LHCN-M2 (cell line): ENCODE measurements around the gene MATR3. TPM values are rescaled to one million over a fixed set of nuclear protein-coding genes. Genes with fewer than 3 reads are reported as not detected.

Source experiments
- DNase-seq: peaks from one replicate; pipeline ENCODE4 v3.0.0-alpha.2; 2012; ENCODE audit warnings: low read depth
- total RNA-seq: library from RNA; depleted of rRNA; stranded (reverse); fragments of >200 nt; gene quantifications from 2 replicates; pipeline ENCODE4 v1.2.3, GENCODE V29; 2014

The MATR3 gene
- total RNA-seq, 1 experiment from 2014 or later = 268 TPM

- no peak for DNase-seq
Measured at GRCh38 chr5:139272471-139273321, 20.8 kb upstream of the MATR3 start.

DNA sequence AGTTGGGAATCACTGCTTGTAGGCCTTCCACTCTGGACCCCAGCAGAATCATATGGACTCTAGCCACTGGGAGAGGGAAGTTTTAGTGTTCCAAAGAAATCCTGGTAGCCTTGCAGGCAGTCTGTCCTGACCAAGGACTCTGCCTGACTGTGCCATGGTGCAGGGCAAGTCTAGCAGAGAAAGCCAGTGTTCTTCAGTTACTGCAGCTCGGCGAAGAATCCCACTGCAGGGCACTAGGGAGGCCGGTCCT lies 20.3 kb upstream of the MATR3 start:
- no peak for DNase-seq

GRCh38 chr5:139273572-139274289 lies 19.8 kb upstream of the MATR3 start:
- DNase-seq = peak; percentile 89

GRCh38 chr5:139275536-139275935 lies 18.0 kb upstream of the MATR3 start:
- DNase-seq = no peak

- DNase-seq = no peak
Measured at GRCh38 chr5:139275956-139276355, 17.6 kb upstream of the MATR3 start.

- no peak for DNase-seq
Measured at GRCh38 chr5:139276426-139276825, 17.1 kb upstream of the MATR3 start.

GRCh38 chr5:139277171-139277570 lies 16.4 kb upstream of the MATR3 start:
- no peak for DNase-seq

DNA sequence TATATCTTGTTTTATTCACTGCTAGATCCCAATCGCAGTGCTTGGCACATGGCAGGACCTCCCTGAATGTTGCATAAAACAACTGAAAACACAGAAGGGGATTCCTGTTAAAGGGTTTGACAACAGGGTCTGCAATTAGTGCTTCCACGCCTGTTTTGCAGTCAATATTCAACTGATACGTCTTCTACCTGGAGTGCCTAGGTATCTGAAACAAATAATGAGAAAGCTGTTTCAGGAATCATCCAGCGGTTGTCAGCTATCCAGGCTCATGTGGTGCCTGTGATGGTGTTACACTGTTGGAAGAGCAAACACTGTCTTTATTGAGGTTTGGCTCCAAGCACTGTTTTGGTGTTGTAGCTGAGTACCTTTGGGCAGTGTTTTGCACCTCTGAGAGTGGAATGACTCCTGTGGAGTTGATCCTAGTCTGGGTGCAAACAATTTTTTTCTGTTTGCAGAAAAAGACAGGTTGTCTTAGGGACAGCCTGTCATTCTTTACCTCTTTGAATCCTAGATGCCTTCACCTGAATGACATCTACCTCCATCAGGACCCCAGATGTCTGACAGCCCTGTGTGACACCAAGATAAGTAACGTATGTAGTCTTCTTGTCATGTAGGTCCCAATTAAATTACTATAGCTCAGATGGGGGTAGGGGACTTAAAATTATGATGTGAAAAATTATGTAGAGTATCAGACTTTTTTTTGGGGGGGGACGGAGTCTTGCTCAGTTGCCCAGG lies 14.8 kb upstream of the MATR3 start:
- DNase-seq = no peak

- peak; percentile 36 for DNase-seq
Measured at GRCh38 chr5:139282197-139282557, 11.4 kb upstream of the MATR3 start.

DNA sequence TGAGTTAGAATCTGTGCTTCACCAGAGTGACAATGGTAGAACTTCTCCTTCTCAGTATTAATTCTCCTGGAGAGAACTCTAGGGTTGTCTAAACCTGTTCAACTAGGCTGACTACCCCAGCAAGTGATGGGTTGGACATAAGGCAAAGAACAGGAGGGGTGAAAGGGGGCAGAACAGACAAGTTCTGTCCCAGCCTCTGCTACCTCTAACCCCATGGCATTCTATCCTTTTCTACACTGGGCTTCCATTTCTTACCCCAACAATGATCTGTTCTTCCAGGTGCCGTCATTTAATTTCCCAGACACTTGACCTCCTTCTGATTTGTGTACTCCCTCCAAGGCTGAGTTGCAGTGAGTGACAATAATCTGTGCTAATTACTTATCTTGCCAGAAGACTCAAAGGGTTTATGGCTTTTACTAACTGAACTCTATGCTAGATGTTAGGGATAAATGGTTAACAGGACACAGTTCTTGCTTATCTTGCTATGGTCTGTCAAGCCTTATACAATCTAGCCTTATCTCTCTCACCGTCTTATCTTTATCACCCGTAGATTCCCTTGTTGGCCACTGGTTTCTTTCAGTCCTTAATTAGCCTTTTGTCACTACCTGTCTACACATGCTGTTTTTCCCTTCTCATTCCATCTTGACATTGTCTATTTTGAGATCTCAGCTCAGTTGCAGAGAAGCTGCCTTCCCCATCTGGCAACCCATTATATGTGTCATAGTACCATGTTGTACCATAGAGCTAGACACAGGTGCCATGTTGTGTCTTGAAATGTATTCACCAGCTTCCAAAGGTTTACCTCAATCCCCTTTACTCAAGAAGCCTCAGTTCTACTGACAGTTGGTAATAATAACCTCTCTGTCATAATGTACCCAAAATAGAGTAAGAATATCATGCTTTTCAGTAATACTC lies 10.0 kb upstream of the MATR3 start:
- no peak for DNase-seq

DNA sequence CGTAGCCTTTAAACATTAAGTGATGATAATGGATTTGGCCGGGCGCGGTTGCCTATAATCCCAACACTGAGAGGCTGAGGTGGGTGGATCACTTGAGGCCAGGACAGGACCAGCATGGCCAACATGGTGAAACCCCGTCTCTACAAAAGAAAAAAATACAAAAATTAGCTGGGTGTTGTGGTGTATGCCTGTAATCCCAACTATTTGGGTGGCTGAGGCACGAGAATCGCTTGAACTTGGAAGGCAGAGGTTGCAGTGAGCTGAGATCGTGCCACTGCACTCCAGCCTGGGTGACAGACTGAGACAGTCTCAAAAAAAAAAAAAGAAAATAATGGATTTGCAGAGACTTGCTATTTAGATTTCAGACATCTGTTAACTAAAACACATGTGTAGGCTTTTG lies 9.2 kb upstream of the MATR3 start:
- no peak for DNase-seq

DNA sequence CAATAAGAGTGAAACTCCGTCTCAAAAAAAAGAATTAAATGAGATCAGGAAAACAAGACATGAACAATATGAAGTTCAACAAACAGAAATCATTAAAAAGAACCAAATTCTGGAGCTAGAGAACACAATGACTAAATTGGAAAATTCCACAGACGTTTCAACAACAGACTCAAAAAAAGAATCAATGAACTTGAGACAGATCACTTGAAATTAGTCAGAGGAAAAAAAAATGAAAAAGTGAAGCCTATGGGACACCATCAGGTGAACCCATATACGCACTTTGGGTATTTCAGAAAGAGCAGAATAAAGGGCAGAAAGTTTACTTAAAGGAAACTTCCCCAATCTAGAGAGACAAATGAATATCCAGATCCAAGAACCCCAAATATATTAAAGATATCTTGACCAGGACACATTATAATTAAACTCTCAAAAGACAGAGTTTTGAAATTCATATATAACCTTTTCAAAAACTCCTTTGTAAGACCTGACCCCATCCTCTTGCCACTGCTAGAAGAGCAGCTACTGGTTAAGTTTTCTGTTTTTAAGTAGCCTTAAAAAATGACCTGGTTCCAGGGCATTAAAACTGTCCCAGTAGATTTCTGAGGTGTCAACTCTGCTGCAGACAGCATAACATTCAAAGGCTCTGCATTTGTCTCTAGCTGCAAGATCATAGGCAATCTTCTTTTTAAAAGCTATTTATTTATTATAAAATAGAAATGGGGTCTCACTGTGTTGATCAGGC lies 7.7 kb upstream of the MATR3 start:
- no peak for DNase-seq

DNA sequence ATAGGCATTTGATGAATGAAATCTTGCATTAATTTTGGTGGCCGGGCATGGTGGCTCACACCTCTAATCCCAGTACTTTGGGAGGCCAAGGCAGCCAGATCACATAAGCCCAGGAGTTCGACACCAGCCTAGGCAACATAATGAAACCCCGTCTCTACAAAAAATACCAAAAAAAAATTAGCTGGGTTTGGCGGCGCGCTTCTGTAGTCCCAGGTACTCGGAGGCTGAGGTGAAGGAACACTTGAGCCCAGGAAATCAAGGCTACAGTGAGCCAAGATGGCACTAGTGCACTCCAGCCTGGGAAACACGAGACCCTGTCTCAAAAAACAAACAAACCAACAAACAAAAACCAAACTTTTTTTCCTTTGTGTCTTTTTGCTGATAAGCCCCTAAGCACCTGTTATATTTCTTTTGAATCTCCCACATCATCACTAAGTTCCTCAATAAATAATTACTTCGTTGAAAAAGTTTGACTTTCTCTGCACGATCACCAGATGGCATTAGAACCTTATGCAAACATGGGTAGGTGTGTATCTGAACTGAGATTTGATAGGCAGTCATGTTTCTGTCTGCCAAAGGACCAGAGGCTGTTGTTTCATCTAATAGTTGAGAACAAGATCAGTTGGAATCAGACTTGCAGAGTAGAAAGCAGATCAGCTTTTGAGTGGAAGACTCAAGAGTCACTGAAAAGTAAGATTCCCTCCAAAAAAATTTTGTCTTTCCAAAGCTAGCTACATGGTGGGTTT lies 5.5 kb upstream of the MATR3 start:
- no peak for DNase-seq

- no peak for DNase-seq
Measured at GRCh38 chr5:139291051-139291450, 2.5 kb upstream of the MATR3 start.

- DNase-seq = no peak
Measured at GRCh38 chr5:139293202-139293506, 386 bp upstream of the MATR3 start.

GRCh38 chr5:139294374-139295165 lies 1.0 kb downstream of the MATR3 start:
- DNase-seq = peak; percentile 87

DNA sequence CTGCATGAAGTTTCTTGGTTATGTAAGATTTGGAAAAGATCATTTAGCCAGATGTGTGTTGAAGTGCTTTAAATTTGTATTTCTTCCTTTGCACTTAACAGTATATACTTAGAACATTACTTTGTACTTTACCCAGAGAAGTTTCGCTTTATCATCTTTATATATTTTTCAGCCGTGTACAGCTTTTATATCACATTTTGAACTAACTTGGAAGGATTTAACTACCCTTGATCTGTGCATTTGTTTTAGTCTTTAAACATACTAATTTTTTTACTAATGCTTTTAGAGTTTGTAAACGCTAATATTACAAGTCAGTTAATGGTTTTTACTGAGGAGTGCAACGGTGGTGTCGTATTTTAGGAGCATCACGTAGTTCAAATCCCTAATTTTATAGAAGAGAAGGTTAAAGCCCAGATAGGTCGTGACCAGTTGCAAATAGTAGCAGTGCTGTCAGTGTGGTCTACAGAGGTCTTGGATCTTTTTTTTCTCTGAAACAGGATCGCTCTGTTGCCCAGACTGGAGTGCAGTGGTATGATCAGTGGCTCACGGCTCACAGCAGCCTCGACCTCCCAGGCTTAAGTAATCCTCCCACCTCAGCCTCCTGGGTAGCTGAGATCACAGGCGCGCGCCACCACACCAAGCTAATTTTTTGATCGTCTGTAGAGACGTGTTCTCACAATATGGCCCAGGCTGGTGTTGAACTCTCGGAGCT lies 2.0 kb downstream of the MATR3 start:
- DNase-seq = peak; percentile 28

- DNase-seq = no peak
Measured at GRCh38 chr5:139296198-139296597, 2.7 kb downstream of the MATR3 start.

DNA sequence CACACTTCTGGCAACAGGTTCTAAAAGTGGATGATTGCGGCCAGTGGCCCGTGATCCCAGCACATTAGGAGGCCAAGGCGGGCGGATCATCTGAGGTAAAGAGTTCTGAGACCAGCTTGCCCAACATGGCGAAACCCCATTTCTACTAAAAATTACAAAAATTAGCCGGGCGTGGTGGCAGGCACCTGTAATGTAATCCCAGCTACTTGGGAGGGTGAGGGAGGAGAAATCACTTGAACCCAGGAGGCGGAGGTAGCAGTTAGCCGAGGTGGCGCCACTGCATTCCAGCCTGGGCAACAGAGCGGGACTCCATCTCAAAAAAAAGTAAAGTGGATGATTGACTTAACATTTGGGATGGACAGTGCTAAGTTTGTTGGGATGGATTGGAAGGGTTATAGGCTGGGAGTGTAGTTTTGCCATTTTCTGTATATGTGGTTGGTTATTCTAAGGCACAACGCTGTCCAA lies 3.4 kb downstream of the MATR3 start:
- no peak for DNase-seq
